H1 (cell line): ENCODE data around the gene UBXN4. TPM values are rescaled to one million over a fixed set of nuclear protein-coding genes. Genes with fewer than 3 reads are reported as not detected.

Source experiments
- CTCF ChIA-PET: fragments of 300-600 bp; sonication (Branson Sonifier 250); formaldehyde crosslinking; loops from one replicate; lab custom pipeline; 2021; ENCODE audit not compliant: partially characterized antibody; lab: Charles Lee
- POLR2A ChIA-PET: fragments of 300-600 bp; sonication (Branson Sonifier 250); formaldehyde crosslinking; loops from one replicate; lab custom pipeline; 2021; ENCODE audit warnings: inconsistent platforms; ENCODE audit not compliant: partially characterized antibody; lab: Charles Lee
- DNase-seq, 2 experiments: peaks; one replicate each; pipeline versions ENCODE4 v3.0.0 to v3.0.0-alpha.2; 2010 to 2022; ENCODE audit warnings: low spot score in 2 of 2, low read depth in 1 of 2, mixed read lengths in 1 of 2
- FAIRE-seq: peaks from 2 replicates; lab custom pipeline; 2011; peaks lifted over from hg19 to GRCh38; lab: Jason Lieb, UNC
- H2AFZ ChIP-seq: 2 replicates; pipeline ENCODE4 v1.8.1; 2012; ENCODE audit warnings: low read length, inconsistent platforms
- H2AK5ac ChIP-seq: 2 replicates; pipeline ENCODE4 v1.6.1; 2013; ENCODE audit warnings: low read depth, low read length
- H2BK120ac ChIP-seq: replicated peaks from 2 replicates; pipeline ENCODE3; 2013; ENCODE audit warnings: low read depth, low read length, inconsistent platforms
- H2BK12ac ChIP-seq: 2 replicates; pipeline ENCODE4 v1.6.1; 2013; ENCODE audit warnings: low read depth, low read length
- H2BK15ac ChIP-seq: 2 replicates; pipeline ENCODE4 v1.6.1; 2013; ENCODE audit warnings: low read length
- H2BK20ac ChIP-seq: 2 replicates; pipeline ENCODE4 v1.6.1; 2013; ENCODE audit warnings: low read length
- H2BK5ac ChIP-seq: 2 replicates; pipeline ENCODE4 v1.6.1; 2013; ENCODE audit warnings: low read depth, low read length
- H3K14ac ChIP-seq: 2 replicates; pipeline ENCODE4 v1.6.1; 2013; ENCODE audit warnings: inconsistent platforms; ENCODE audit not compliant: insufficient read length
- H3K18ac ChIP-seq: 2 replicates; pipeline ENCODE4 v1.6.1; 2013; ENCODE audit warnings: low read length; ENCODE audit errors: extremely low read depth
- H3K23ac ChIP-seq: 2 replicates; pipeline ENCODE4 v1.6.1; 2013; ENCODE audit warnings: inconsistent platforms; ENCODE audit not compliant: insufficient read length
- H3K23me2 ChIP-seq: 2 replicates; pipeline ENCODE4 v1.6.1; 2013; ENCODE audit warnings: low read depth, low read length
- H3K27ac ChIP-seq: 2 replicates; pipeline ENCODE4 v1.6.1; 2011; ENCODE audit warnings: low read depth, low read length, inconsistent platforms
- H3K27me3 ChIP-seq, 4 experiments: replicated peaks in 1 of 4; 1 replicate in 1 of 4; 2 replicates in 3 of 4; pipeline versions ENCODE4 v1.6.1 to v1.8.1; 2011 to 2013; ENCODE audit warnings: low read length in 3 of 4, mild to moderate bottlenecking in 3 of 4, inconsistent platforms in 2 of 4, mixed read lengths in 2 of 4, moderate library complexity in 1 of 4; ENCODE audit not compliant: control insufficient read depth in 3 of 4, insufficient read depth in 3 of 4; ENCODE audit errors: extremely low read depth in 1 of 4
- H3K36me3 ChIP-seq, 4 experiments: 2 replicates each; pipeline versions ENCODE4 v1.6.1 to v1.8.1; 2011 to 2013; ENCODE audit warnings: mild to moderate bottlenecking in 4 of 4, low read length in 3 of 4, moderate library complexity in 2 of 4, control low read depth in 1 of 4, inconsistent platforms in 1 of 4; ENCODE audit not compliant: insufficient read depth in 4 of 4, control insufficient read depth in 2 of 4
- H3K4ac ChIP-seq: replicated peaks from 2 replicates; pipeline ENCODE3; 2013; ENCODE audit warnings: low read length, low read depth, mixed read lengths, inconsistent platforms; ENCODE audit not compliant: insufficient read length
- H3K4me1 ChIP-seq, 4 experiments: replicated peaks in 1 of 4; 1 replicate in 1 of 4; 2 replicates in 3 of 4; pipeline versions ENCODE4 v1.6.1 to v1.8.1; 2011 to 2013; ENCODE audit warnings: low read length in 3 of 4, inconsistent platforms in 2 of 4, mixed read lengths in 1 of 4; ENCODE audit not compliant: insufficient read depth in 4 of 4, control insufficient read depth in 3 of 4
- H3K4me2 ChIP-seq, 2 experiments: 2 replicates each; pipeline versions ENCODE4 v1.6.1 to v1.8.1; 2011 to 2013; ENCODE audit warnings: low read depth in 2 of 2, low read length in 2 of 2, control low read depth in 1 of 2, inconsistent platforms in 1 of 2, mild to moderate bottlenecking in 1 of 2; ENCODE audit not compliant: insufficient read depth in 1 of 2
- H3K4me3 ChIP-seq, 4 experiments: fragments of 200-600, 300-600 bp in 1 of 4; sonication (generic), shearing (Covaris generic), sonication (Bioruptor Twin) in 1 of 4; 2 replicates each; pipeline versions ENCODE4 v1.5.1 to v1.8.1; 2011 to 2016; ENCODE audit warnings: low read length in 4 of 4, low read depth in 3 of 4, control low read depth in 2 of 4, inconsistent platforms in 2 of 4, mild to moderate bottlenecking in 2 of 4, mixed read lengths in 1 of 4, moderate library complexity in 1 of 4; ENCODE audit not compliant: insufficient read depth in 2 of 4; ENCODE audit errors: extremely low read depth in 1 of 4
- H3K56ac ChIP-seq: replicated peaks from 2 replicates; pipeline ENCODE3; 2013; ENCODE audit warnings: low read depth, mild to moderate bottlenecking, mixed read lengths, low read length, inconsistent platforms; ENCODE audit not compliant: insufficient read length
- H3K79me1 ChIP-seq: 2 replicates; pipeline ENCODE4 v1.6.1; 2013; ENCODE audit warnings: low read depth, low read length, control low read depth
- H3K79me2 ChIP-seq, 2 experiments: 2 replicates each; pipeline versions ENCODE4 v1.6.1 to v1.8.1; 2012 to 2013; ENCODE audit warnings: low read length in 2 of 2, mild to moderate bottlenecking in 2 of 2, inconsistent platforms in 1 of 2; ENCODE audit not compliant: insufficient read depth in 2 of 2, control insufficient read depth in 1 of 2
- H3K9ac ChIP-seq, 4 experiments: replicated peaks in 1 of 4; 1 replicate in 1 of 4; 2 replicates in 3 of 4; pipeline versions ENCODE4 v1.6.1 to v1.8.1; 2011 to 2013; ENCODE audit warnings: low read depth in 3 of 4, low read length in 3 of 4, control low read depth in 2 of 4, mild to moderate bottlenecking in 2 of 4, moderate library complexity in 2 of 4, inconsistent platforms in 1 of 4; ENCODE audit errors: extremely low read depth in 1 of 4
- H3K9me3 ChIP-seq, 2 experiments: 2 replicates each; pipeline versions ENCODE4 v1.6.1 to v1.8.1; 2012 to 2013; ENCODE audit warnings: mild to moderate bottlenecking in 2 of 2, moderate library complexity in 2 of 2, control low read depth in 1 of 2, inconsistent platforms in 1 of 2, low read depth in 1 of 2, low read length in 1 of 2, mixed read lengths in 1 of 2; ENCODE audit not compliant: insufficient read depth in 2 of 2
- H4K20me1 ChIP-seq, 2 experiments: replicated peaks in 1 of 2; 2 replicates each; pipeline versions ENCODE3 to v1.8.1; 2011 to 2013; ENCODE audit warnings: inconsistent platforms in 2 of 2, low read length in 2 of 2, mild to moderate bottlenecking in 1 of 2; ENCODE audit not compliant: insufficient read depth in 2 of 2, control insufficient read depth in 1 of 2
- H4K5ac ChIP-seq: 2 replicates; pipeline ENCODE4 v1.6.1; 2013; ENCODE audit warnings: low read length, low read depth, mixed read lengths, inconsistent platforms; ENCODE audit not compliant: insufficient read length
- H4K8ac ChIP-seq: 2 replicates; pipeline ENCODE4 v1.8.0; 2013; ENCODE audit warnings: mild to moderate bottlenecking, moderate library complexity, low read length, inconsistent platforms; ENCODE audit not compliant: insufficient read depth; ENCODE audit errors: extremely low read depth
- H4K91ac ChIP-seq: replicated peaks from 2 replicates; pipeline ENCODE3; 2013; ENCODE audit warnings: low read length, mixed read lengths, inconsistent platforms; ENCODE audit not compliant: insufficient read length
- NANOG ChIP-seq: IDR thresholded peaks from 2 replicates; pipeline ENCODE4 v1.6.1; 2011; ENCODE audit warnings: low read length, low read depth, mild to moderate bottlenecking, inconsistent platforms; ENCODE audit not compliant: insufficient read depth, poor library complexity, severe bottlenecking
- POLR2A ChIP-seq, 2 experiments: IDR thresholded peaks; 1 replicate in 1 of 2; 2 replicates in 1 of 2; pipeline ENCODE4 v1.6.1; 2011; ENCODE audit warnings: low read depth in 2 of 2, low read length in 2 of 2, mild to moderate bottlenecking in 2 of 2; ENCODE audit errors: control extremely low read depth in 1 of 2
- RFX5 ChIP-seq: IDR thresholded peaks from 2 replicates; pipeline ENCODE4 v1.6.1; 2011; ENCODE audit warnings: low read depth, low read length, improper control_type of control experiment, borderline replicate concordance
- SP1 ChIP-seq: IDR thresholded peaks from 2 replicates; pipeline ENCODE4 v1.6.1; 2011; ENCODE audit warnings: low read depth, low read length
- TAF7 ChIP-seq: optimal IDR thresholded peaks from 2 replicates; pipeline ENCODE3; 2011; ENCODE audit warnings: low read depth, mild to moderate bottlenecking, inconsistent platforms, low read length, moderate library complexity, borderline replicate concordance
- WGBS, 2 experiments: shearing (Covaris generic) in 1 of 2; methylation state at CpG; one replicate each; pipeline versions ENCODE4 v1.1.6 to v1.1.7; 2013 to 2015; ENCODE audit warnings: low lambda C conversion rate in 2 of 2, mixed read lengths in 2 of 2, inconsistent platforms in 1 of 2, low coverage in 1 of 2, missing lambda C conversion rate in 1 of 2; ENCODE audit not compliant: insufficient replicate concordance in 2 of 2, insufficient coverage in 1 of 2, insufficient read length in 1 of 2; ENCODE audit errors: extremely low coverage in 1 of 2, missing lambda C conversion rate in 1 of 2; 5-methylcytosine and 5-hydroxymethylcytosine counted together
- polyA plus RNA-seq, 7 experiments: library from polyadenylated mRNA; depleted of rRNA in 3 of 7; stranded (reverse) in 5 of 7; unstranded in 2 of 7; fragments of >200 nt in 5 of 7; fragments of 200-250 nt in 2 of 7; gene quantifications; 1 replicate in 5 of 7; 2 replicates in 1 of 7; 4 replicates in 1 of 7; pipeline versions ENCODE4 v1.2.1 to v1.2.3, GENCODE V29; 2011 to 2013; ENCODE audit warnings: missing spikeins in 2 of 7, mixed read lengths in 2 of 7
- total RNA-seq: library from RNA; stranded (reverse); fragmentation: NEBNext Ultra II Directional; extraction: Animal tissue kit (Norgen Biotek cat#: 25700); gene quantifications from 2 replicates; pipeline ENCODE4 v1.2.1, GENCODE V29; 2021
- TF ChIP-seq, protein P1 (sequence below): IDR thresholded peaks from 2 replicates; pipeline ENCODE4 v1.6.1; 2011; ENCODE audit warnings: low read depth, mild to moderate bottlenecking, low read length; ENCODE audit not compliant: insufficient read depth

The UBXN4 gene
- total and polyA plus RNA-seq, 2 of the 8 experiments (the other 6 are each of a cell fraction or from before 2014, with no cell fraction given), result 20.1 to 64.2 TPM

DNA sequence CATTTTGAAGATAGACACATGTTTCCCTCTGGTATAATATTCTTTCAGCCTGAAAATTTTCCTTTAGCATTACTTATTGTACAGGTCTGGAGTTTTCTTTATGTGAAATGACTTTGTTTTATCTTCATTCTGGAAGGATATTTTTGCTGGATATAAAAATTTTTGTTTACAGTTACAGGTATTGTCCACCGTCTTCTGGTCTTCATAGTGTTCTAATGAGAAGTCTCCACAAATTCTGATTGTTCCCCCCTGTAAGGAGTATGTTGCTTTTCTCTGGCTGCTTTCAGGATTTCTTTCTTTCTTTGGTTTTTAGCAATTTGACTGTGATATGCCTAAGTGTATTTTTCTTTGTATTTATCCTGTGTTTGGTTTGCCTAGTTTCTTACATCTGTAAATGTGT is 15.0 kb downstream of the UBXN4 start:
- peaks cover 8 to 65% (median 38%) of the 10 kb centered on the region in 4 experiments for H3K36me3 ChIP-seq
- no peak overlapping the region for H4K91ac ChIP-seq
- FAIRE-seq (no peak), DNase-seq (no peak)
- ChIA-PET CTCF (interaction anchor here (1.0 to 1.3 kb wide), 4 partner anchors 41 to 88 kb away, joined by 3 to 5 read pairs (median 3); no protein-coding TSS in a partner anchor), POLR2A (interaction anchor here (0.7 to 1.2 kb wide), 4 partner anchors 9 to 119 kb away, joined by 3 read pairs; no protein-coding TSS in a partner anchor)
- no peak overlapping the region for H2BK120ac ChIP-seq
- no peak overlapping the region for H2BK5ac ChIP-seq
- no peak overlapping the region for H2AFZ ChIP-seq
- no peak overlapping the region for H2AK5ac ChIP-seq
- no peak overlapping the region for H2BK20ac ChIP-seq
- no peaks in the 10 kb centered on the region for H3K23me2 ChIP-seq
- no peak overlapping the region for H3K9ac ChIP-seq
- no peak overlapping the region for H2BK15ac ChIP-seq
- H3K4me2 ChIP-seq, result no peak overlapping the region
- H4K5ac ChIP-seq, result no peak overlapping the region
- 88% methylated on average over 1 of the region's 1 CpG; no CpG with 5 or more reads in 1 of the 2 experiments for WGBS, 2 experiments
- no peak overlapping the region for H3K18ac ChIP-seq
- no peak overlapping the region for H3K23ac ChIP-seq
- no peaks in the 10 kb centered on the region for H3K79me2 ChIP-seq
- no peak overlapping the region for H4K8ac ChIP-seq
- H3K9me3 ChIP-seq, result no peaks in the 10 kb centered on the region
- H4K20me1 ChIP-seq, result peaks cover 2% of the 10 kb centered on the region in 2 experiments
- H2BK12ac ChIP-seq, result no peak overlapping the region
- H3K4me3 ChIP-seq, result no peak overlapping the region
- H3K27ac ChIP-seq, result no peak overlapping the region
- H3K4me1 ChIP-seq, result no peaks in the 10 kb centered on the region
- no peak overlapping the region for H3K4ac ChIP-seq
- H3K27me3 ChIP-seq, result no peaks in the 10 kb centered on the region
- H3K79me1 ChIP-seq, result no peaks in the 10 kb centered on the region
- H3K56ac ChIP-seq, result no peak overlapping the region
- H3K14ac ChIP-seq, result no peak overlapping the region
- TF ChIP-seq RFX5 (no peak), SP1 (no peak), TAF7 (no peak), NANOG (no peak), POLR2A (IDR thresholded peaks at IDR 0.05; ENCODE audit: control extremely low read depth in 1 of 2, low read depth in 2 of 2, low read length in 2 of 2) (no peak)
- TF ChIP-seq, protein P1, sequence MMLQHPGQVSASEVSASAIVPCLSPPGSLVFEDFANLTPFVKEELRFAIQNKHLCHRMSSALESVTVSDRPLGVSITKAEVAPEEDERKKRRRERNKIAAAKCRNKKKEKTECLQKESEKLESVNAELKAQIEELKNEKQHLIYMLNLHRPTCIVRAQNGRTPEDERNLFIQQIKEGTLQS, result no peak
